A673 (cell line): ENCODE results near the gene COA1. TPM values are rescaled to one million over a fixed set of nuclear protein-coding genes. Genes with fewer than 3 reads are reported as not detected.

ENCODE experiments used
- BruUV-seq: library from RNA; stranded (reverse); fragments of 400-500 nt; replicated peaks from 2 replicates; lab custom pipeline; 2021; lab: Mats Ljungman, UMichigan
- CTCF ChIA-PET: fragments of 300-600 bp; sonication (Branson Sonifier 250); formaldehyde crosslinking; loops from one replicate; lab custom pipeline; 2022; ENCODE audit warnings: antibody characterized with exemption; lab: Charles Lee
- POLR2A ChIA-PET: fragments of 300-600 bp; sonication (Branson Sonifier 250); formaldehyde crosslinking; loops from one replicate; lab custom pipeline; 2022; ENCODE audit warnings: antibody characterized with exemption; ENCODE audit not compliant: low non-redundant PET; lab: Charles Lee
- DNase-seq: peaks from one replicate; pipeline ENCODE4 v3.0.0-alpha.2; 2015; ENCODE audit warnings: low spot score
- H3K27ac ChIP-seq: fragments of 200-600 bp; sonication (generic); 2 replicates; pipeline ENCODE4 v1.5.1; 2016; ENCODE audit warnings: mixed run types, low read depth, mild to moderate bottlenecking, mixed read lengths, antibody characterized with exemption, low read length; ENCODE audit not compliant: poor library complexity, severe bottlenecking
- H3K27me3 ChIP-seq: fragments of 200-600 bp; sonication (generic); replicated peaks from 2 replicates; pipeline ENCODE4 v1.6.1; 2017; ENCODE audit warnings: mixed run types, low read depth, mild to moderate bottlenecking, mixed read lengths, antibody characterized with exemption, low read length; ENCODE audit not compliant: insufficient read depth, poor library complexity
- H3K36me3 ChIP-seq: fragments of 200-600 bp; sonication (generic); 2 replicates; pipeline ENCODE4 v1.6.1; 2016; ENCODE audit warnings: mixed run types, mild to moderate bottlenecking, mixed read lengths, antibody characterized with exemption, low read length; ENCODE audit not compliant: insufficient read depth, poor library complexity, severe bottlenecking
- H3K4me1 ChIP-seq: fragments of 200-600 bp; sonication (generic); 2 replicates; pipeline ENCODE4 v1.6.1; 2017; ENCODE audit warnings: mixed run types, mild to moderate bottlenecking, mixed read lengths, antibody characterized with exemption, low read length; ENCODE audit not compliant: insufficient read depth, poor library complexity, severe bottlenecking
- H3K4me3 ChIP-seq: fragments of 200-600 bp; sonication (generic); 2 replicates; pipeline ENCODE4 v1.5.1; 2016; ENCODE audit warnings: low read depth, mixed run types, mild to moderate bottlenecking, mixed read lengths, low read length; ENCODE audit not compliant: poor library complexity, severe bottlenecking
- H3K9me3 ChIP-seq: fragments of 200-600 bp; sonication (generic); 2 replicates; pipeline ENCODE4 v1.6.1; 2016; ENCODE audit warnings: mixed run types, low read depth, mild to moderate bottlenecking, mixed read lengths, antibody characterized with exemption, low read length; ENCODE audit not compliant: poor library complexity, severe bottlenecking
- EZH2 ChIP-seq: fragments of 200-600 bp; sonication (generic); IDR thresholded peaks from 2 replicates; pipeline ENCODE4 v1.6.1; 2017; ENCODE audit warnings: borderline replicate concordance, low read depth, mild to moderate bottlenecking, mixed read lengths, antibody characterized with exemption, low read length; ENCODE audit not compliant: poor library complexity, severe bottlenecking
- intact Hi-C: fragments of 100-400 bp; cut with micrococcal nuclease; formaldehyde crosslinking; loops from one replicate; pipeline ENCODE4 v1.10.0; 2022; ENCODE audit not compliant: unreplicated experiment
- total RNA-seq: library from RNA; stranded (reverse); gene quantifications from 2 replicates; pipeline ENCODE4 v1.2.3, GENCODE V29; 2021
- TF ChIP-seq, protein P1 (sequence below): fragments of 300-800, 200-600 bp; sonication (generic); conservative IDR thresholded peaks from 2 replicates; pipeline ENCODE4 v1.5.1; 2017; ENCODE audit warnings: low read depth, mild to moderate bottlenecking, antibody characterized with exemption, low read length, moderate library complexity, mixed read lengths

COA1 gene
- total RNA-seq, 1 experiment from 2014 or later: 105 TPM

DNA sequence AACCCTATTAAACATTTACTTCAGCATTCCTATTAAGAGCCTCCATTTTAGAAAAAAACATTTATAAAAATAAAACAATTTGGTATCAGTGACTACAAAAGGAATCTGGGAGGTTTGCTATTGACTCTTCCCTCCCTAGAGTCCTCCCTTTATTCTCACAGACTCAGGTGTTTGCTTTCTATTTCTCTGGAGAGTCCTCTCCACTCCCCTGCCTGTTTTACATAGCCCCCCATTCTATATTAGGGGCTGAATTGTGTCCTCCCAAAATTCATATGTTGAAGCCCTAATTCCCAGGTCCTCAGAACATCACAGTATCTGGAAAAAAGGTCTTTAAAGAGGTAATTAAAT is 69.8 kb downstream of the COA1 start:
- TF ChIP-seq, protein P1, sequence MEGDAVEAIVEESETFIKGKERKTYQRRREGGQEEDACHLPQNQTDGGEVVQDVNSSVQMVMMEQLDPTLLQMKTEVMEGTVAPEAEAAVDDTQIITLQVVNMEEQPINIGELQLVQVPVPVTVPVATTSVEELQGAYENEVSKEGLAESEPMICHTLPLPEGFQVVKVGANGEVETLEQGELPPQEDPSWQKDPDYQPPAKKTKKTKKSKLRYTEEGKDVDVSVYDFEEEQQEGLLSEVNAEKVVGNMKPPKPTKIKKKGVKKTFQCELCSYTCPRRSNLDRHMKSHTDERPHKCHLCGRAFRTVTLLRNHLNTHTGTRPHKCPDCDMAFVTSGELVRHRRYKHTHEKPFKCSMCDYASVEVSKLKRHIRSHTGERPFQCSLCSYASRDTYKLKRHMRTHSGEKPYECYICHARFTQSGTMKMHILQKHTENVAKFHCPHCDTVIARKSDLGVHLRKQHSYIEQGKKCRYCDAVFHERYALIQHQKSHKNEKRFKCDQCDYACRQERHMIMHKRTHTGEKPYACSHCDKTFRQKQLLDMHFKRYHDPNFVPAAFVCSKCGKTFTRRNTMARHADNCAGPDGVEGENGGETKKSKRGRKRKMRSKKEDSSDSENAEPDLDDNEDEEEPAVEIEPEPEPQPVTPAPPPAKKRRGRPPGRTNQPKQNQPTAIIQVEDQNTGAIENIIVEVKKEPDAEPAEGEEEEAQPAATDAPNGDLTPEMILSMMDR: no peak
- TF ChIP-seq EZH2: no peak
- DNase-seq: no peak
- no peak overlapping the region for H3K4me3 ChIP-seq
- no peaks in the 10 kb centered on the region for H3K4me1 ChIP-seq
- intact Hi-C loops: no loop called here
- H3K36me3 ChIP-seq: no peaks in the 10 kb centered on the region
- CTCF ChIA-PET: no interaction called here
- H3K27me3 ChIP-seq: no peaks in the 10 kb centered on the region
- POLR2A ChIA-PET: no interaction called here
- no peaks in the 10 kb centered on the region for H3K9me3 ChIP-seq
- H3K27ac ChIP-seq: no peak overlapping the region
- no TSS peak for BruUV-seq

DNA sequence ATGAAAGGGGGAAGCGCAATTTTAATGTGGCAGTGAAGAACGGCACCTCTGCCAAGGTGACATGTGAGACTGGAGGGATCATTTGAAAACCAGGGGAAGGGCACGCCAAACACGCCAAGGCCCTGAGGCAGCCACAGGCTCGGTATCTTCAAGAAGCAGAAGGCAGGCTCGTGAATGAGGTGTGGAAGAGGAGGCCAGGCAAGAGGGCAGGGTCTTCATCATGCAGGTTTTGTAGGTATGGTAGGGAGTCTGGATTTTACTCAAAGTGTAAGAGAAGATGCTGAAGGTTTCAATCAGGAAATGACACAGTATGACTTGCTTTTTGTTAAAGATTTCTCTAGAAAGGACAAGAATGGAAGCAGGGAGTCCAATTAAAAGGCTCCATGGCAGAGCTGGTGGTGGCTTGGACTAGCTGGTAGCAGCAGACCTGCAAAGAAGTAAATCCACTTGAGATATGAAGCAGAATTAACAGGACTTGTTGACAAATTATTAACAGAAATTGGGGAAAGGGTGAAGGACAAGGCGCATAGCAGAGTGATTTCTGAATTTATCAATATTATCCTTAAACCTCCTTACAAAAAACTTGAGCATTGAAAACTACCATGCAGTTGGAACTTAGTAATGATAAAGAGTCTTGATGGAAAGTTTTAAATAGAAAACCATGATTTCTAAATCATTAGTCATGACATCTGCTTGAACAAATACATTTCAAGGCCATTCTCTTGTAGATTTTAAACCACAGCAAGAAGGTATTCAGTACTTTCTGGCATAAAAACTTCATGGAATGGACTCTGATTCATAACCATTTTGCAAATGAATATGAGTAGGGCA is 70.4 kb downstream of the COA1 start:
- H3K4me3 ChIP-seq: no peak overlapping the region
- no peak for TF ChIP-seq EZH2
- TF ChIP-seq, protein P1: no peak
- H3K9me3 ChIP-seq: no peaks in the 10 kb centered on the region
- H3K4me1 ChIP-seq: no peaks in the 10 kb centered on the region
- H3K27me3 ChIP-seq: no peaks in the 10 kb centered on the region
- no TSS peak for BruUV-seq
- H3K36me3 ChIP-seq: no peaks in the 10 kb centered on the region
- H3K27ac ChIP-seq: peak overlapping the region; percentile 19
- DNase-seq: no peak
- intact Hi-C loops: no loop called here
- CTCF ChIA-PET: no interaction called here
- POLR2A ChIA-PET: no interaction called here

DNA sequence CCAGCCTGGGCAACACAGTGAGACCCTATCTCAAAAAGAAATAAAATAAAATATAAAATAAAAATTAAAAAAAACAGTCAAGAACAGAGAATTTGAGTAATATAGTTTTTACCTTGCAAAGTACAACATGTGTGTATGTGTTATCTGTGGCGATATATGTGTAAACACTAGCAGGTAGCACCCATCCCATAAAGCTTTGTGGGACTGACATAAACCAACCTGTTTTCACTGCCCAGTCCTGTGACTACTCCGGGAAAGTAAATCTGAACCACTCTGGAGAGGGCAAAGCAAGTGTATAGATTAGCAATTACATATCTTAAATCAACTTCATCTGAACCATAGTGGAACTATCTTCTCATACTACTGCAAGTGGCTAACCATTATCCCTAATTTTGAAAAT is 72.3 kb downstream of the COA1 start:
- CTCF ChIA-PET: no interaction called here
- no TSS peak for BruUV-seq

More for the DNA sequence above, 72.3 kb downstream of the COA1 start:
- no peaks in the 10 kb centered on the region for H3K27me3 ChIP-seq
- no peak for DNase-seq
- TF ChIP-seq EZH2: no peak
- POLR2A ChIA-PET: no interaction called here
- intact Hi-C loops: no loop called here
- H3K9me3 ChIP-seq: no peaks in the 10 kb centered on the region
- H3K27ac ChIP-seq: no peak overlapping the region
- no peak overlapping the region for H3K4me3 ChIP-seq
- no peaks in the 10 kb centered on the region for H3K4me1 ChIP-seq
- H3K36me3 ChIP-seq: no peaks in the 10 kb centered on the region
